ENCODE results near the gene SLC25A33.

DNA sequence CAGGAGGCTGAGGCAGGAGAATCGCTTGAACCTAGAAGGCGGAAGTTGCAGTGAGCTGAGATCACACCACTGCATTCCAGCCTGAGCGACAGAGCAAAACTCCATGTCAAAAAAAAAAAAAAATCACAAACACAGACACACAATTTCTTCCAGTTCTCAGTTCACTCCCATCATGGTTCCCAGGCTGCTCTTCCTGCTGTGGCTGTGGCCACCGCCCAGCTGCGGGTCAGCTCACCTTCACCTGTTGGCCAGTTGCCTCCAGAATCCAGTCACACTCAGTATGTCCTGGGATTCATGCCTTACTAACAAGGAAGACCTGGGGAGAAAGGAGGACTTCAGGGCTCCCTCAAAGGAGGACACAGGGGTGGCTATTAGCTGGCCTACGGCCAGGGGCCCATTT is 45.9 kb upstream of the SLC25A33 start:
- TF ChIP-seq, protein P1, sequence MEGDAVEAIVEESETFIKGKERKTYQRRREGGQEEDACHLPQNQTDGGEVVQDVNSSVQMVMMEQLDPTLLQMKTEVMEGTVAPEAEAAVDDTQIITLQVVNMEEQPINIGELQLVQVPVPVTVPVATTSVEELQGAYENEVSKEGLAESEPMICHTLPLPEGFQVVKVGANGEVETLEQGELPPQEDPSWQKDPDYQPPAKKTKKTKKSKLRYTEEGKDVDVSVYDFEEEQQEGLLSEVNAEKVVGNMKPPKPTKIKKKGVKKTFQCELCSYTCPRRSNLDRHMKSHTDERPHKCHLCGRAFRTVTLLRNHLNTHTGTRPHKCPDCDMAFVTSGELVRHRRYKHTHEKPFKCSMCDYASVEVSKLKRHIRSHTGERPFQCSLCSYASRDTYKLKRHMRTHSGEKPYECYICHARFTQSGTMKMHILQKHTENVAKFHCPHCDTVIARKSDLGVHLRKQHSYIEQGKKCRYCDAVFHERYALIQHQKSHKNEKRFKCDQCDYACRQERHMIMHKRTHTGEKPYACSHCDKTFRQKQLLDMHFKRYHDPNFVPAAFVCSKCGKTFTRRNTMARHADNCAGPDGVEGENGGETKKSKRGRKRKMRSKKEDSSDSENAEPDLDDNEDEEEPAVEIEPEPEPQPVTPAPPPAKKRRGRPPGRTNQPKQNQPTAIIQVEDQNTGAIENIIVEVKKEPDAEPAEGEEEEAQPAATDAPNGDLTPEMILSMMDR (IDR thresholded peaks at IDR 0.05; ENCODE audit: poor library complexity, severe bottlenecking) = no peak
- TF ChIP-seq EZH2 (IDR thresholded peaks at IDR 0.05; ENCODE audit: borderline replicate concordance, insufficient read depth, low read length, poor library complexity, severe bottlenecking) = no peak
- TF ChIP-seq EP300 (conservative IDR thresholded peaks at IDR 0.05; ENCODE audit: poor library complexity, severe bottlenecking) = no peak
- TF ChIP-seq MXI1 (conservative IDR thresholded peaks at IDR 0.05; ENCODE audit: poor library complexity, severe bottlenecking) = no peak
- TF ChIP-seq TAF1 (IDR thresholded peaks at IDR 0.05; ENCODE audit: low read depth) = no peak
- no peak for TF ChIP-seq RAD21 (conservative IDR thresholded peaks at IDR 0.05)
- TF ChIP-seq POLR2AphosphoS5 (IDR thresholded peaks at IDR 0.05) = no peak

Data from neural cell (in vitro differentiated cells).